ENCODE results near the gene APAF1. TPM values are rescaled to one million over a fixed set of nuclear protein-coding genes. Genes with fewer than 3 reads are reported as not detected.

The APAF1 gene
- total and polyA plus RNA-seq, 2 donors (not counting 3 experiments of a cell fraction or from before 2014, with no cell fraction given): 7.2 to 35.2 TPM

DNA sequence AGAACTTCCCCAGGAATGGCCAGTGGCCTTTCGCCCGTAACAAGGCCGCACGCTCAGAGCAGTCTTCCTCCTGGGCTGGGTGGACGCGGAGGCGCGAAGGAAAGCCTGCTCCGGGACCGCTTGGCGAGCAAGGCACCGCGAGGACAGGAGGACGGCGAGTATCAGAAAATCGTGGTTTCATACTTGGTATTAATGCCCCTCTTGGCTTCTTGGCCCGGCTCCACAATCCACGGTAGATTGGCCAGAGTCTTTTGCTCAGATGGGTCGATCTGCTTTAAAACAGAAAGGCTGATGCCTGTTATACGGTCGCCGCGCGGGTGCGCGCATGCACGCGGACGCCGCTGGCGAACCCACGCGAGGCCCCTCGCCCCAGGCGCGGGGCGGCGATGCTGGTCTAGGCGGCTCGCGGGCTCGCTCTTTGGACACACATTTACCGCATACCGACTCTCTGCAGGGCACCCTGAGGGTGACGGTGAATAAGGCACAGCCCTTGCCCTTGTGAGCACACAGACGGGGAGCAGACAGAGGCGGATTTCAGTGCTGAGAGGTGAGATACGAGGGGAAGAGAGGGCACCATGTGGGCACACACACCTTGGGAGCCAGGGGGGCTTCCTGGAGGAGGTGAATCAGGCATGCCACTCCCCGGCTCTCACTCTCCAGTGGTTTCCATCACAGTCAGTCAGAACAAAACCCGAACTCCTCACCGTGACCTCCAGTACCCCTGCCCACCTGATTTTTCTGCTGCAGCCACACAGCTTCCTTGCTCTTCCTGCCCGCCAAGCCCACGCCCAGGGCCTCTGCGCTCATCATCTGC, 100.7 kb downstream of the APAF1 start:
- Histone ChIP-seq H2AFZ (ENCODE audit: low read depth, low read length) (peak overlapping the region; percentile 84), H3K9me3 (replicated peaks; ENCODE audit: control insufficient read depth, insufficient read depth, low read length) (no peaks in the 10 kb centered on the region), H3K9ac (replicated peaks; ENCODE audit: extremely low read depth, insufficient read depth, low read length) (no peak overlapping the region), H3K4me1 (ENCODE audit: control insufficient read depth, extremely low read depth, insufficient read depth, low read length) (peaks cover 8% of the 10 kb centered on the region), H3K4me3 (replicated peaks in 1 of 3; ENCODE audit: insufficient read depth in 1 of 3, low read depth in 1 of 3, low read length in 3 of 3) (peak overlapping the region; percentile 25 to 66 (median 31)), H4K20me1 (replicated peaks; ENCODE audit: control insufficient read depth, extremely low read depth, insufficient read depth, low read length) (no peaks in the 10 kb centered on the region), H3K27ac (ENCODE audit: insufficient read depth, low read depth, low read length) (no peak overlapping the region), H3K9me1 (replicated peaks; ENCODE audit: control insufficient read depth, extremely low read depth, insufficient read depth, low read length) (no peaks in the 10 kb centered on the region), H3K79me2 (ENCODE audit: control insufficient read depth, insufficient read depth, low read length) (no peaks in the 10 kb centered on the region), H3K27me3 (ENCODE audit: control insufficient read depth in 2 of 2, insufficient read depth in 2 of 2, low read length in 2 of 2) (peaks cover 11% of the 10 kb centered on the region in 2 experiments), H3K4me2 (ENCODE audit: insufficient read depth, low read length) (peak overlapping the region; percentile 95), H3K36me3 (ENCODE audit: control insufficient read depth in 2 of 2, extremely low read depth in 1 of 2, insufficient read depth in 2 of 2, low read length in 2 of 2) (no peaks in the 10 kb centered on the region)
- FAIRE-seq: peak; percentile 62
- BruUV-seq (replicated peaks): no TSS peak
- intact Hi-C loops (cut with micrococcal nuclease) (no loop called here), dilution Hi-C loops (cut with MboI; ENCODE audit: extremely low pct_ligation_motif_present, low sequenced_read_pairs) (no loop called here)
- TF ChIP-seq JUN (IDR thresholded peaks at IDR 0.05; ENCODE audit: borderline replicate concordance, insufficient read depth, insufficient read length, low read depth) (no peak), FOS (IDR thresholded peaks at IDR 0.05; ENCODE audit: borderline replicate concordance, insufficient read depth, low read length) (no peak)
- TF ChIP-seq, protein P1, sequence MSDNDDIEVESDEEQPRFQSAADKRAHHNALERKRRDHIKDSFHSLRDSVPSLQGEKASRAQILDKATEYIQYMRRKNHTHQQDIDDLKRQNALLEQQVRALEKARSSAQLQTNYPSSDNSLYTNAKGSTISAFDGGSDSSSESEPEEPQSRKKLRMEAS (IDR thresholded peaks at IDR 0.05; ENCODE audit: insufficient read depth, insufficient read length): no peak
- TF ChIP-seq, protein P2, sequence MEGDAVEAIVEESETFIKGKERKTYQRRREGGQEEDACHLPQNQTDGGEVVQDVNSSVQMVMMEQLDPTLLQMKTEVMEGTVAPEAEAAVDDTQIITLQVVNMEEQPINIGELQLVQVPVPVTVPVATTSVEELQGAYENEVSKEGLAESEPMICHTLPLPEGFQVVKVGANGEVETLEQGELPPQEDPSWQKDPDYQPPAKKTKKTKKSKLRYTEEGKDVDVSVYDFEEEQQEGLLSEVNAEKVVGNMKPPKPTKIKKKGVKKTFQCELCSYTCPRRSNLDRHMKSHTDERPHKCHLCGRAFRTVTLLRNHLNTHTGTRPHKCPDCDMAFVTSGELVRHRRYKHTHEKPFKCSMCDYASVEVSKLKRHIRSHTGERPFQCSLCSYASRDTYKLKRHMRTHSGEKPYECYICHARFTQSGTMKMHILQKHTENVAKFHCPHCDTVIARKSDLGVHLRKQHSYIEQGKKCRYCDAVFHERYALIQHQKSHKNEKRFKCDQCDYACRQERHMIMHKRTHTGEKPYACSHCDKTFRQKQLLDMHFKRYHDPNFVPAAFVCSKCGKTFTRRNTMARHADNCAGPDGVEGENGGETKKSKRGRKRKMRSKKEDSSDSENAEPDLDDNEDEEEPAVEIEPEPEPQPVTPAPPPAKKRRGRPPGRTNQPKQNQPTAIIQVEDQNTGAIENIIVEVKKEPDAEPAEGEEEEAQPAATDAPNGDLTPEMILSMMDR (IDR thresholded peaks at IDR 0.05; ENCODE audit: extremely low read depth in 1 of 2, insufficient read depth in 1 of 2, low read depth in 1 of 2, low read length in 2 of 2): no peak
- CTCF ChIA-PET: no interaction called here
- POLR2A ChIA-PET: no interaction called here
- DNase-seq (ENCODE audit: low read depth, low spot score): peak; percentile 39
